ENCODE measurements around the gene SOX8.

SOX8 gene

DNA sequence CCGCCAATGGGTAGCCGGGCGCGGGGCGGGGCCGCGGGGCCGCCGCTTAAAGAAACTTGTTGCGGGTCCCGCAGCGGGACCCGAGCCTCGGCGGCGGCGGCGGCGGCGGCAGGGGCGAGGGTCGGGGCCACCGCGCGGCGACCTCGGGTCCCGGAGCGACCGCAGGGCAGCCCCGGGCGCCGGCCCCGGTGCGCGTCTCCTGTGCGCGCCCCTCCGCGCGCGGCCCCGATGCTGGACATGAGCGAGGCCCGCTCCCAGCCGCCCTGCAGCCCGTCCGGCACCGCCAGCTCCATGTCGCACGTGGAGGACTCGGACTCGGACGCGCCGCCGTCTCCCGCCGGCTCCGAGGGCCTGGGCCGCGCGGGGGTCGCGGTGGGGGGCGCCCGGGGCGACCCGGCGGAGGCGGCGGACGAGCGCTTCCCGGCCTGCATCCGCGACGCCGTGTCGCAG is at the start of gene SOX8:
SOX8 (plus strand) TSS at position 76 of the 450 bp plus-strand sequence; CDS start at position 229, 153 bp downstream.
- H3K4me3 ChIP-seq (ENCODE audit: control insufficient read depth, low read depth, low read length): no peak within 1 kb of the TSS
- TF ChIP-seq, protein P1, sequence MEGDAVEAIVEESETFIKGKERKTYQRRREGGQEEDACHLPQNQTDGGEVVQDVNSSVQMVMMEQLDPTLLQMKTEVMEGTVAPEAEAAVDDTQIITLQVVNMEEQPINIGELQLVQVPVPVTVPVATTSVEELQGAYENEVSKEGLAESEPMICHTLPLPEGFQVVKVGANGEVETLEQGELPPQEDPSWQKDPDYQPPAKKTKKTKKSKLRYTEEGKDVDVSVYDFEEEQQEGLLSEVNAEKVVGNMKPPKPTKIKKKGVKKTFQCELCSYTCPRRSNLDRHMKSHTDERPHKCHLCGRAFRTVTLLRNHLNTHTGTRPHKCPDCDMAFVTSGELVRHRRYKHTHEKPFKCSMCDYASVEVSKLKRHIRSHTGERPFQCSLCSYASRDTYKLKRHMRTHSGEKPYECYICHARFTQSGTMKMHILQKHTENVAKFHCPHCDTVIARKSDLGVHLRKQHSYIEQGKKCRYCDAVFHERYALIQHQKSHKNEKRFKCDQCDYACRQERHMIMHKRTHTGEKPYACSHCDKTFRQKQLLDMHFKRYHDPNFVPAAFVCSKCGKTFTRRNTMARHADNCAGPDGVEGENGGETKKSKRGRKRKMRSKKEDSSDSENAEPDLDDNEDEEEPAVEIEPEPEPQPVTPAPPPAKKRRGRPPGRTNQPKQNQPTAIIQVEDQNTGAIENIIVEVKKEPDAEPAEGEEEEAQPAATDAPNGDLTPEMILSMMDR (conservative IDR thresholded peaks at IDR 0.05; ENCODE audit: control insufficient read depth, insufficient read depth, low read depth, low read length): no peak
- DNase-seq (ENCODE audit: low read depth): no peak

DNA sequence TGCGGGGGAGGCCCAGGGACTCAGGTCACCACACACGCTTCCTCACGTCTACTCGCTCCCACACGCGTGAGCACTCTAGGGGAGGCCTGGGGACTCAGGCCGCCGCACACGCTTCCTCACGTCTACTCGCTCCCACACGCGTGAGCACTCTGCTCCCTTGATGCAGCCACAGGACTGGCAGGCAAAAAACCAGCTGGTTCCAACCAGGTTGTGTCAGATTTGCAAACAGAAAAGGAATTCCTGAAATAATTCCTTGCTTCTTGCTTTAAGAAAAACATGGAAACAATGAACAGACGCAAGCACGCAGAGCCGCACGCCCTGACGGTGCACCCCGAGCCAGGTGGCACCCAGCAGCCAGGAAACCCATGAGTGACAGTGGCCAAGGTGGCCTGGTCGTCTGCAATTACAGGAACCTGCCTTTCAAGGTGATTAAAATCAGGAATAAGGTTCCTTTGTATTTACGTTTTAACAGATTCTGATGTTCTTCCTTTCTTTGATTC is 48.7 kb upstream of the SOX8 start:
- TF ChIP-seq, protein P1 (conservative IDR thresholded peaks at IDR 0.05; ENCODE audit: control insufficient read depth, insufficient read depth, low read depth, low read length): no peak
- no peak overlapping the region for H3K4me3 ChIP-seq (ENCODE audit: control insufficient read depth, low read depth, low read length)
- DNase-seq (ENCODE audit: low read depth): no peak

DNA sequence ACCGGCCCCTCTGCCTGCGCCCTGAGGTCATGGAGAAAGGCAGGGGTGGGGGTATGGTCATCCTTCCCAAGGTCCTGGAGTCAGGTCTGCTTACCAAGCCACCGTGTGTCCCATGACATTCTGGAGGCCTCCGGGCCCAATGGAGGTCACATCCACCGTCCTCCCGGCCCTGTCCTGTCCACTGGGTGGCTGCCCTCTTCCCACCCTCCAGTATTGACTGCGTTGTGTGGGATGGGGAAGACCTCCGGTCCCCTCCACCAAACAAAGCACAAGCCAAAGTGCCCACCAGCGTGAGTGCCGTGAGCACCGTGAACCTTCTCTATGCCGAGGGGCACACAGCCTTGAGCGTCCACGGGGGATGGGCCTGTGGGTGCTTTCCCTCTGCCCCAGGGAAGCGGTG is 48.0 kb upstream of the SOX8 start:
- no peak overlapping the region for H3K4me3 ChIP-seq (ENCODE audit: control insufficient read depth, low read depth, low read length)
- DNase-seq (ENCODE audit: low read depth): no peak
- TF ChIP-seq, protein P1 (conservative IDR thresholded peaks at IDR 0.05; ENCODE audit: control insufficient read depth, insufficient read depth, low read depth, low read length): no peak

DNA sequence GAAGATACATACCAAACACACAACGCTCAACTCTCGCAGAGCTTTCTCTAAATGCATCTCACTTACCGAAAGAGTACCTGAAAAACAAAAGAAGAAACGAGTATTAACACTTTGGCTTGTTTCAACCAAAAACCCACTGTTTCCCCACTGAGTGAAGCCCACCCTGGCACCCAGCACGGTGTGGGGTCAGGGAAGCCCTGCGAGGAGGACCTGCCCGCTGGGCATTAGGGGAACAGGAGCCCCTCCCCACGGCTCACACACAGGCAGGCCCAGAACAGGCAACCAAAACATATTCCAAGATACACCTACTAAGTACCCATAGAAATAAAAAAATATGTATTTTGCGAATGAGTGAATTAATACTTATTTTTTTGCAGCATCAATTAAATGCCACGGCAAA is 47.4 kb upstream of the SOX8 start:
- no peak for DNase-seq (ENCODE audit: low read depth)
- TF ChIP-seq, protein P1 (conservative IDR thresholded peaks at IDR 0.05; ENCODE audit: control insufficient read depth, insufficient read depth, low read depth, low read length): no peak
- no peak overlapping the region for H3K4me3 ChIP-seq (ENCODE audit: control insufficient read depth, low read depth, low read length)

DNA sequence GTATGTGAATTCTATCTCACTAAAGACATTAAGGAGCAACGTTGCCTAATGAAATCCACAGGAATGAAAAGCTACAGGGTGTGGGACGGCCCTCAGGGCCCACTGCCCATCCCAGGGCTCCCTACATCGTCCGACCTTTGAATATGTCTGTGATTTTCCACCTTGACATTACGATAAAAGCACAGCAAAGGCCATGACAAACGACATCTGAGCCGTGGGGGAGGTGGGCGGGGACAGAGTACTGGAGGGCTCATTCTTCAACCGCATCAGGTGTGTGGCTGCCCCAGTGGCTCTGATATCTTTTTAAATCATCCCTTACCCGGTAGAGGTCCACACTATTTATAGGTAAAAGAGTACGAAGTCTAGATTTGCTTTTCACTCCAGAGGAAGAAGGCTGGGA is 45.9 kb upstream of the SOX8 start:
- no peak for DNase-seq (ENCODE audit: low read depth)
- TF ChIP-seq, protein P1 (conservative IDR thresholded peaks at IDR 0.05; ENCODE audit: control insufficient read depth, insufficient read depth, low read depth, low read length): no peak
- H3K4me3 ChIP-seq (ENCODE audit: control insufficient read depth, low read depth, low read length): no peak overlapping the region

DNA sequence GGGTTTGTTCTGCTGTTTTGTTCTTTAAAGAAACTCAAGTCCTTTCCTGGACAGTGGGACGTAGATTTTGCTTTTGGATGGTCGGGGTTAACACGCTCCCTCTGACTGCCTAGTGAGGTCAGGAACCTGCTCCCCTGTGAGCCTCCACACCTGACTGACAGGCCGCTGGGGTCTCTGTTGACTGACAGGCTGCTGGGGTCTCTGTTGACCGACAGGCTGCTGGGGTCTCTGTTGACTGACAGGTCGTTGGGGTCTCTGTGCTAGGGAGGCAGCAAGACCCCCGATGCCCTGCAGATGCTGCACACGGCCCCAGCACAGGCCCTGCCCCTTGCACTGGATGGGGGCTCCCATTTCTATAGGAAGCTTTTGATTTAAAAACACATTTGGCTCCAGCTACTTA is 44.3 kb upstream of the SOX8 start:
- TF ChIP-seq, protein P1 (conservative IDR thresholded peaks at IDR 0.05; ENCODE audit: control insufficient read depth, insufficient read depth, low read depth, low read length): no peak
- DNase-seq (ENCODE audit: low read depth): no peak
- H3K4me3 ChIP-seq (ENCODE audit: control insufficient read depth, low read depth, low read length): no peak overlapping the region

DNA sequence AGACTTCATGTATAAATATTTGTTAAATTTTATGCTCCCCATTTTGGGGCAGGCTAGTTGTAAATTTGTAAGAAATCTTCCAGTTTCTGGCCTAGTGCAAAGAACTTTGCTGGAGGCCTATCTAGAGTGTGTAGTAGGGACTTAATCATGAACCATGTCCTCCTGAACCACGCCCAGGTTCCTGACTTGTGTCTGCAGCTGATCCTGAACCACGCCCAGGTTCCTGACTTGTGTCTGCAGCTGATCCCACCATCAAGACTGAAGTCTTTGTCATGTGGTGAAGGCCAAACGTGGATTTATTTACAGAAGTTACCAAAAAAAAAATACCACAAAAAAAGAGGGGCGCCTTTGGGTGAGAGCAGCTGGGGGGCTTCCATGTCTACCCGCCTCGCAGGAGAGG is 43.8 kb upstream of the SOX8 start:
- DNase-seq (ENCODE audit: low read depth): no peak
- no peak overlapping the region for H3K4me3 ChIP-seq (ENCODE audit: control insufficient read depth, low read depth, low read length)
- TF ChIP-seq, protein P1 (conservative IDR thresholded peaks at IDR 0.05; ENCODE audit: control insufficient read depth, insufficient read depth, low read depth, low read length): no peak
